IMR-90 (cell line): ENCODE results near the gene NAGK. TPM values are rescaled to one million over a fixed set of nuclear protein-coding genes. Genes with fewer than 3 reads are reported as not detected.

Experiments
- ATAC-seq: fragments of 200-7000 bp; cut with Tn5 transposase; 2 replicates; pipeline ENCODE4 v1.9.1; 2020; ENCODE audit warnings: low read depth, mild to moderate bottlenecking, moderate library complexity
- BruUV-seq: library from RNA; stranded (reverse); fragments of 400-500 nt; replicated peaks from 2 replicates; lab custom pipeline; 2021; lab: Mats Ljungman, UMichigan
- CTCF ChIA-PET: fragments of 300-600 bp; formaldehyde crosslinking; extraction: SDS; loops from one replicate; lab custom pipeline; 2021; ENCODE audit warnings: antibody characterized with exemption; lab: Yijun Ruan, JAX
- POLR2A ChIA-PET: fragments of 300-600 bp; sonication (Branson Sonifier 250); formaldehyde crosslinking; loops from one replicate; lab custom pipeline; 2022; ENCODE audit warnings: antibody characterized with exemption; ENCODE audit not compliant: unreplicated experiment; lab: Charles Lee
- DNase-seq: peaks from one replicate; pipeline ENCODE4 v3.0.0; 2013
- H2AFZ ChIP-seq: replicated peaks from 2 replicates; pipeline ENCODE3; 2013; ENCODE audit warnings: low read length, mild to moderate bottlenecking; ENCODE audit not compliant: poor library complexity
- H2AK5ac ChIP-seq: 2 replicates; pipeline ENCODE4 v1.6.1; 2013; ENCODE audit warnings: low read depth, low read length, inconsistent platforms
- H2AK9ac ChIP-seq: replicated peaks from 2 replicates; pipeline ENCODE3; 2013; ENCODE audit warnings: mild to moderate bottlenecking, low read depth, low read length, moderate library complexity; ENCODE audit not compliant: poor library complexity
- H2BK120ac ChIP-seq: 2 replicates; pipeline ENCODE4 v1.6.1; 2013; ENCODE audit warnings: low read depth, low read length, inconsistent platforms
- H2BK15ac ChIP-seq: 3 replicates; pipeline ENCODE4 v1.6.1; 2013; ENCODE audit warnings: low read depth, low read length, inconsistent platforms
- H2BK20ac ChIP-seq: 2 replicates; pipeline ENCODE4 v1.6.1; 2013; ENCODE audit warnings: low read depth, mild to moderate bottlenecking, inconsistent platforms, low read length, moderate library complexity
- H2BK5ac ChIP-seq: 2 replicates; pipeline ENCODE4 v1.6.1; 2013; ENCODE audit warnings: mild to moderate bottlenecking, low read depth, low read length, inconsistent platforms; ENCODE audit not compliant: poor library complexity, severe bottlenecking
- H3K14ac ChIP-seq: replicated peaks from 2 replicates; pipeline ENCODE4 v1.6.1; 2013; ENCODE audit warnings: low read depth, low read length, inconsistent platforms
- H3K18ac ChIP-seq: 2 replicates; pipeline ENCODE4 v1.6.1; 2013; ENCODE audit warnings: low read depth, low read length, control low read depth
- H3K23ac ChIP-seq: 2 replicates; pipeline ENCODE4 v1.6.1; 2013; ENCODE audit warnings: low read depth, low read length, inconsistent platforms
- H3K27ac ChIP-seq: 2 replicates; pipeline ENCODE4 v1.5.1; 2013; ENCODE audit warnings: mild to moderate bottlenecking, control low read depth, low read length; ENCODE audit not compliant: insufficient read depth
- H3K27me3 ChIP-seq: 2 replicates; pipeline ENCODE4 v1.6.1; 2013; ENCODE audit warnings: low read length; ENCODE audit not compliant: control insufficient read depth, insufficient read depth
- H3K36me3 ChIP-seq: 2 replicates; pipeline ENCODE4 v1.6.1; 2013; ENCODE audit warnings: low read length, mixed read lengths; ENCODE audit not compliant: control insufficient read depth, insufficient read depth
- H3K4ac ChIP-seq: 2 replicates; pipeline ENCODE4 v1.6.1; 2013; ENCODE audit warnings: low read depth, low read length, inconsistent platforms
- H3K4me1 ChIP-seq: 2 replicates; pipeline ENCODE4 v1.6.1; 2013; ENCODE audit warnings: low read length, mixed read lengths; ENCODE audit not compliant: control insufficient read depth, insufficient read depth
- H3K4me2 ChIP-seq: 2 replicates; pipeline ENCODE4 v1.6.1; 2013; ENCODE audit warnings: low read depth, mild to moderate bottlenecking, control low read depth, low read length, moderate library complexity
- H3K4me3 ChIP-seq: 2 replicates; pipeline ENCODE4 v1.5.1; 2013; ENCODE audit warnings: low read depth, mild to moderate bottlenecking, control low read depth, low read length, moderate library complexity; ENCODE audit not compliant: insufficient read depth
- H3K56ac ChIP-seq: 2 replicates; pipeline ENCODE4 v1.6.1; 2013; ENCODE audit warnings: low read length, inconsistent platforms; ENCODE audit not compliant: insufficient read depth; ENCODE audit errors: extremely low read depth
- H3K79me1 ChIP-seq, 2 experiments: 2 replicates each; pipeline ENCODE4 v1.6.1; 2013; ENCODE audit warnings: low read length in 2 of 2, inconsistent platforms in 1 of 2, low read depth in 1 of 2
- H3K9ac ChIP-seq: 2 replicates; pipeline ENCODE4 v1.6.1; 2013; ENCODE audit warnings: low read depth, low read length, control low read depth
- H3K9me1 ChIP-seq: 2 replicates; pipeline ENCODE4 v1.6.1; 2013; ENCODE audit warnings: low read length, inconsistent platforms; ENCODE audit not compliant: insufficient read depth
- H3K9me3 ChIP-seq: 2 replicates; pipeline ENCODE4 v1.6.1; 2013; ENCODE audit warnings: low read length; ENCODE audit not compliant: control insufficient read depth, insufficient read depth
- H4K20me1 ChIP-seq: 2 replicates; pipeline ENCODE4 v1.6.1; 2013; ENCODE audit warnings: low read length, inconsistent platforms; ENCODE audit not compliant: insufficient read depth
- H4K5ac ChIP-seq: 2 replicates; pipeline ENCODE4 v1.6.1; 2013; ENCODE audit warnings: mild to moderate bottlenecking, low read depth, low read length, control low read depth
- H4K8ac ChIP-seq, 2 experiments: 2 replicates each; pipeline ENCODE4 v1.6.1; 2013; ENCODE audit warnings: low read depth in 2 of 2, low read length in 2 of 2, control low read depth in 1 of 2, inconsistent platforms in 1 of 2
- H4K91ac ChIP-seq: 2 replicates; pipeline ENCODE4 v1.6.1; 2013; ENCODE audit warnings: low read depth, low read length, inconsistent platforms; ENCODE audit not compliant: insufficient read depth
- ELK1 ChIP-seq: fragments of 150-350 bp; IDR thresholded peaks from 2 replicates; pipeline ENCODE4 v1.6.1; 2016; ENCODE audit warnings: low read depth, mild to moderate bottlenecking, low read length, moderate library complexity, borderline replicate concordance
- RCOR1 ChIP-seq: IDR thresholded peaks from 2 replicates; pipeline ENCODE4 v1.6.1; 2012; ENCODE audit warnings: mild to moderate bottlenecking, low read length, improper control_type of control experiment; ENCODE audit not compliant: insufficient replicate concordance
- WGBS, 2 experiments: methylation state at CpG; one replicate each; pipeline versions ENCODE4 v1.1.5 to v1.1.7; 2013; ENCODE audit warnings: missing lambda C conversion rate in 2 of 2; ENCODE audit not compliant: insufficient read length in 1 of 2; ENCODE audit errors: extremely low coverage in 2 of 2; 5-methylcytosine and 5-hydroxymethylcytosine counted together
- dilution Hi-C: fragments of 300-500 bp; cut with HindIII; formaldehyde crosslinking; loops from one replicate; pipeline ENCODE4 v1.14.3; 2018; ENCODE audit warnings: low sequenced_read_pairs; ENCODE audit not compliant: unreplicated experiment
- in situ Hi-C: fragments of 300-500 bp; cut with MboI; formaldehyde crosslinking; loops from 3 replicates; pipeline ENCODE4 v1.14.3; 2019; ENCODE audit warnings: low sequenced_read_pairs, inconsistent platforms, mixed read lengths
- intact Hi-C: fragments of 100-400 bp; cut with micrococcal nuclease; formaldehyde crosslinking; loops from 2 replicates; pipeline ENCODE4 v1.10.0; 2022
- polyA plus RNA-seq, 3 experiments: library from polyadenylated mRNA; depleted of rRNA; stranded (reverse); fragments of >200 nt; gene quantifications; 2 replicates each; pipeline ENCODE4 v1.2.3, GENCODE V29; 2012; ENCODE audit warnings: low replicate concordance in 1 of 3
- total RNA-seq: library from RNA; depleted of rRNA; stranded (reverse); fragments of >200 nt; gene quantifications from 2 replicates; pipeline ENCODE4 v1.2.3, GENCODE V29; 2012

NAGK gene
- total and polyA plus RNA-seq, 2 of the 4 experiments (the other 2 are of a cell fraction) = 60.4 to 146 TPM

- in situ Hi-C loops = no loop called here
- Histone ChIP-seq H4K5ac (peak overlapping the region; percentile 95), H2BK5ac (peak overlapping the region; percentile 95), H3K36me3 (peaks cover 15% of the 10 kb centered on the region), H4K8ac (peak overlapping the region; percentile 99 to 100), H4K91ac (peak overlapping the region; percentile 97), H3K9ac (peak overlapping the region; percentile 95), H3K9me1 (peaks cover 16% of the 10 kb centered on the region), H2AFZ (peak overlapping the region; percentile 99), H3K56ac (peak overlapping the region; percentile 90), H3K23ac (peak overlapping the region; percentile 80), H3K4me2 (peak overlapping the region; percentile 89), H3K79me1 (peaks cover 19 to 49% of the 10 kb centered on the region in 2 experiments), H3K4me1 (peaks cover 21% of the 10 kb centered on the region), H3K4me3 (peak overlapping the region; percentile 69), H3K4ac (peak overlapping the region; percentile 98), H3K14ac (peak overlapping the region; percentile 97), H2AK9ac (peak overlapping the region; percentile 96), H3K27me3 (peaks cover 6% of the 10 kb centered on the region; the same call in 1 of the 2 replicates), H2BK15ac (peak overlapping the region; percentile 31; the same call in 1 of the 3 replicates), H3K9me3 (no peaks in the 10 kb centered on the region), H3K27ac (peak overlapping the region; percentile 95), H2BK20ac (peak overlapping the region; percentile 0; the same call in 1 of the 2 replicates), H2AK5ac (peak overlapping the region; percentile 97), H3K18ac (peak overlapping the region; percentile 89), H4K20me1 (0 out of 2 replicates have a peak, but pooled peaks cover 7% of the 10 kb centered on the region), H2BK120ac (peak overlapping the region; percentile 54; the same call in 1 of the 2 replicates)
- ChIA-PET CTCF (no interaction called here), POLR2A (no interaction called here)
- DNase-seq (no peak), ATAC-seq (peak; percentile 25)
- dilution Hi-C loops = no loop called here
- intact Hi-C loops = loop anchor here (1.0 to 5.0 kb wide), 4 partner anchors 63 to 90 kb away; partner anchors contain the start of genes ANKRD53, MCEE, MPHOSPH10 and TEX261
- TF ChIP-seq RCOR1 (peak; percentile 1), ELK1 (no peak)
- no TSS peak for BruUV-seq
- 1% methylated on average over 19 of the region's 26 CpGs; no CpG with 5 or more reads in 1 of the 2 experiments for WGBS, 2 experiments
Measured at GRCh38 chr2:71067567-71068217, 756 bp upstream of the NAGK start.
